Osteocyte (in vitro differentiated cells): ENCODE measurements around the gene VWA3B. TPM values are rescaled to one million over a fixed set of nuclear protein-coding genes. Genes with fewer than 3 reads are reported as not detected.
"Not testable (repeated sequence)": the region's sequence is repeated elsewhere in the genome, so short reads cannot be mapped to it uniquely, and the experiment has no call there.

ENCODE experiments used
- DNase-seq: peaks from one replicate; pipeline ENCODE4 v3.0.0; 2021; ENCODE audit warnings: mixed read lengths; ENCODE audit not compliant: unreplicated experiment; ENCODE audit errors: extremely low spot score
- H3K27ac Mint-ChIP-seq: one replicate; pipeline ENCODE4 v1.8.0; 2021; ENCODE audit warnings: mild to moderate bottlenecking, mixed read lengths; ENCODE audit not compliant: unreplicated experiment
- H3K27me3 Mint-ChIP-seq: one replicate; pipeline ENCODE4 v1.8.0; 2021; ENCODE audit warnings: mixed read lengths; ENCODE audit not compliant: unreplicated experiment
- H3K36me3 Mint-ChIP-seq: one replicate; pipeline ENCODE4 v1.8.0; 2021; ENCODE audit warnings: mixed read lengths; ENCODE audit not compliant: unreplicated experiment
- H3K4me1 Mint-ChIP-seq: one replicate; pipeline ENCODE4 v1.8.0; 2021; ENCODE audit warnings: mixed read lengths; ENCODE audit not compliant: unreplicated experiment
- H3K4me3 Mint-ChIP-seq: one replicate; pipeline ENCODE4 v1.8.0; 2021; ENCODE audit warnings: mild to moderate bottlenecking, moderate library complexity, mixed read lengths; ENCODE audit not compliant: unreplicated experiment
- H3K9me3 Mint-ChIP-seq: one replicate; pipeline ENCODE4 v1.8.0; 2021; ENCODE audit warnings: mixed read lengths; ENCODE audit not compliant: unreplicated experiment
- total RNA-seq: library from RNA; stranded (reverse); gene quantifications from 2 replicates; pipeline ENCODE4 v1.2.1, GENCODE V29; 2021
- TF ChIP-seq, protein P1 (sequence below): fragments of 200-600 bp; sonication (generic); IDR thresholded peaks from 2 replicates; pipeline ENCODE4 v1.5.0; 2021; ENCODE audit warnings: antibody characterized with exemption, mild to moderate bottlenecking, moderate library complexity

Gene VWA3B
- total RNA-seq, 1 donor from 2014 or later, result not detected

DNA sequence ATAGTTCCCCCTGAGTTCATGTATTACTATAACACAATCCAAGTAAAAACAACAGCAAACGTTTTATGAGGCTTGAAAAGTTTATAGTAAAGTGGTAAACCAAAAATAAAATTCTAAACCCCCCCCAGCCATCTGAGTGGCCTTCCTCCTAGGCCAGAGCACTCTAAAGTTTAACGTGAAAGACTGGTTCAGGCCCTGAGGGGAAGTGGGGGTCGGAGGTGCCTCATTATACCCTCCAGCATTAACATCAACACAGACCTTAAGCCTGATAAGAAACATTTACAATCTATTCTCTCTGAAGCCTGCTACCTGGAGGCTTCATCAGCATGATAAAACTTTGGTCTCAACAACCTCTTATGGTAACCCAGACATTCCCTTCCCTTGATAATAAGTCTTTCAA is 230.2 kb downstream of the VWA3B start:
- DNase-seq, result no peak
- Mint-ChIP-seq H3K36me3 (peaks cover 1% of the 10 kb centered on the region), H3K27me3 (no peaks in the 10 kb centered on the region), H3K9me3 (peaks cover 20% of the 10 kb centered on the region), H3K4me1 (no peaks in the 10 kb centered on the region), H3K27ac (no peak overlapping the region), H3K4me3 (no peak overlapping the region)
- TF ChIP-seq, protein P1, sequence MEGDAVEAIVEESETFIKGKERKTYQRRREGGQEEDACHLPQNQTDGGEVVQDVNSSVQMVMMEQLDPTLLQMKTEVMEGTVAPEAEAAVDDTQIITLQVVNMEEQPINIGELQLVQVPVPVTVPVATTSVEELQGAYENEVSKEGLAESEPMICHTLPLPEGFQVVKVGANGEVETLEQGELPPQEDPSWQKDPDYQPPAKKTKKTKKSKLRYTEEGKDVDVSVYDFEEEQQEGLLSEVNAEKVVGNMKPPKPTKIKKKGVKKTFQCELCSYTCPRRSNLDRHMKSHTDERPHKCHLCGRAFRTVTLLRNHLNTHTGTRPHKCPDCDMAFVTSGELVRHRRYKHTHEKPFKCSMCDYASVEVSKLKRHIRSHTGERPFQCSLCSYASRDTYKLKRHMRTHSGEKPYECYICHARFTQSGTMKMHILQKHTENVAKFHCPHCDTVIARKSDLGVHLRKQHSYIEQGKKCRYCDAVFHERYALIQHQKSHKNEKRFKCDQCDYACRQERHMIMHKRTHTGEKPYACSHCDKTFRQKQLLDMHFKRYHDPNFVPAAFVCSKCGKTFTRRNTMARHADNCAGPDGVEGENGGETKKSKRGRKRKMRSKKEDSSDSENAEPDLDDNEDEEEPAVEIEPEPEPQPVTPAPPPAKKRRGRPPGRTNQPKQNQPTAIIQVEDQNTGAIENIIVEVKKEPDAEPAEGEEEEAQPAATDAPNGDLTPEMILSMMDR, result no peak

DNA sequence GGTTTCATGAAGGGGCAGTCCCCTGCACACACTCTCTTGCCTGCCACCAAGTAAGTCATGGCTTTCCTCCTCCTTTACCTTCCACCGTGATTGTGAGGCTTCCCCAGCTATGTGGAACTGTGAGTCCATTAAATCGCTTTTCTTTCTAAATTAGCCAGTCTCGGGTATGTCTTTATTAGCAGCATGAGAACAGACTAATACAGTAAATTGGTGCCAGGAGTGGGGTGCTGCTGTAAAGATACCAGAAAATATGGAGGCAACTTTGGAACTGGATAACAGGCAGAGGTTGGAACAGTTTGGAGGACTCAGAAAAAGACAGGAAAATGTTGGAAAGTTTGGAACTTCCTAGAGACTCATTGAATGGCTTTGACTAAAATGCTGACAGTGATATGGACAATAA is 233.2 kb downstream of the VWA3B start:
- not testable (repeated sequence) for H3K27me3 Mint-ChIP-seq, H3K4me3 Mint-ChIP-seq, DNase-seq, H3K4me1 Mint-ChIP-seq, H3K27ac Mint-ChIP-seq, H3K36me3 Mint-ChIP-seq
- H3K9me3 Mint-ChIP-seq, result peaks cover 40% of the 10 kb centered on the region

DNA sequence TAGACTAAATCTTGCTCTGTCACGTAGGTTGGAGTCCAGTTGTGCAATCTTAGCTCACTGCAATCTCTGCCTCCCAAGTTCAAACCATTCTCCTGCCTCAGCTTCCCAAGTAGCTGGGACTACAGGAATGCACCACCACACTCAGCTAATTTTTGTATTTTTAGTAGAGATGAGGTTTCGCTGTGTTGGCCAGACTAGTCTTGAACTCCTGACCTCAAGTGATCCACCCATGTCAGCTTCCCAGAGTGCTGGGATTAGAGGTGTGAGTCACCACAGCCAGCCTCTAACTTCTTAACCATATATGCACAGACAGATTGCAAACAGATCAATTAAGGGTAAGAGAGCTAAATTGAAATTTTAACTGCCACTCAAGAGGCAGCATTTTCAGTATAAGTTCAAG is 237.2 kb downstream of the VWA3B start:
- no peaks in the 10 kb centered on the region for H3K27me3 Mint-ChIP-seq
- H3K9me3 Mint-ChIP-seq, result peaks cover 40% of the 10 kb centered on the region
- H3K4me1 Mint-ChIP-seq, result no peaks in the 10 kb centered on the region
- DNase-seq, result no peak
- H3K27ac Mint-ChIP-seq, result no peak overlapping the region
- H3K4me3 Mint-ChIP-seq, result no peak overlapping the region
- TF ChIP-seq, protein P1, result no peak
- H3K36me3 Mint-ChIP-seq, result peaks cover 7% of the 10 kb centered on the region

DNA sequence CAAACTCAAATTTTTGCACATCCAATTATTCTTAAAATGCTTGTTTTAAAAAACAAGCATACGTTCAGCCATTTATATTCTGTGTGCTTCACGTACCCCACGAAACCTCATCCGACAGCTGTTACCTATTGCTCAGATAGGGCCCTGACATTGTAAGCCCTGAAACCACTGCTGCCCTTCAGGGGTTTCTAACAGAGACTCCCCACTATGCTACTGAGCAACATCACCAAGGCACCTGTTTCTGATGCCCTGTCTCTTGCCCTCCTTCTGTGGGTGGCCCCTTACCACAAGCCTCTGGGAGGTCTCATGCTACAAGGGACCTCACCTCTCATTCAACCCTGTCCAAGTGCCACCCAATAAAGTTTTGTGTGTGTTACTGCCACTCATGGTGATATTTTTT is 240.8 kb downstream of the VWA3B start:
- Mint-ChIP-seq H3K36me3 (peaks cover 5% of the 10 kb centered on the region), H3K4me3 (no peak overlapping the region), H3K27me3 (no peaks in the 10 kb centered on the region), H3K27ac (no peak overlapping the region), H3K4me1 (no peaks in the 10 kb centered on the region), H3K9me3 (peaks cover 27% of the 10 kb centered on the region)
- no peak for DNase-seq
- TF ChIP-seq, protein P1, result no peak

DNA sequence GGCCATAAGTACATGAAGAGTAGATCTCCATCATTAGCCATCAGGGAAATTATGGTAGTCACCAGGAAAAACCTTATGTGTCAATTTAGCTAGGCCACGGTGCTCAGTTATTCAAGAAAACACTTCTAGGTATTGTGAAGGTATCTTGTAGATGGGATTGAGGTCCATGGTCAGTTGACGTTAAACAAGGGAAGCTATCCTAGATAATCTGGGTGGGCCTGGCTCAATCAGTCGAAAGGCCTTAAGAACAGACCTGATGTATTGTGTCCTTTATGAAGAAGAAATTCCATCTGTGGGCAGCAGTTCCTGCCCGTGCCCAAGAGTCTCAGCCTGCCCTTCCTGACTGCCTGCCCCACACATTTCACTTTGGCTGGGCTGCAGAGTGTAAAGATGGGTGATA is 242.6 kb downstream of the VWA3B start:
- Mint-ChIP-seq H3K27ac (no peak overlapping the region), H3K9me3 (peaks cover 16% of the 10 kb centered on the region), H3K4me3 (no peak overlapping the region), H3K36me3 (no peaks in the 10 kb centered on the region), H3K4me1 (peaks cover 11% of the 10 kb centered on the region), H3K27me3 (no peaks in the 10 kb centered on the region)
- TF ChIP-seq, protein P1, result no peak
- DNase-seq, result no peak

DNA sequence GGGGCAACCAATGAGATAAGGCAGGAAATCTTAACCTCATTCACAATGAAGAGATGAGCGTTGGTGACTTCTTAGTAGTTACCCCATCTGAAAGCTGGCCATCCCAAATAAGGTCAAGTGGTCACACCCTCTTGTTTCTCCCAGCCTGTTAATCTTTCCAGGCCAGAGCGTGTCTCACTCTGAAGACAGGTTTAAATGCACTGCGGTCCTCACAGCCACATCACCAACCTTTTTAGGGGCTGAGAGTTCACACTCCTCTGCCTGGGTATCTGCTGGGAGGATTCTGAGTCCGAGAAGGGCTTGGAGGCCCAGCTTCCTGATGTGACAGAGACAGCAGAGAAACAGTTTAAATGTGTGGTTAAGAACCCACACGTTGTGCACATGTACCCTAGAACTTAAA is 246.0 kb downstream of the VWA3B start:
- Mint-ChIP-seq H3K4me3 (no peak overlapping the region), H3K36me3 (no peaks in the 10 kb centered on the region), H3K4me1 (peaks cover 16% of the 10 kb centered on the region), H3K27ac (no peak overlapping the region), H3K27me3 (no peaks in the 10 kb centered on the region), H3K9me3 (peaks cover 12% of the 10 kb centered on the region)
- no peak for DNase-seq
- TF ChIP-seq, protein P1, result no peak
